Loucy (cell line): Measurements from ENCODE around the gene LRRC59.

Source experiments
- H2AFZ ChIP-seq: fragments of 200-600 bp; sonication (generic); 2 replicates; pipeline ENCODE4 v1.6.0; 2016; ENCODE audit warnings: antibody characterized with exemption, mild to moderate bottlenecking, low read length, moderate library complexity
- H3F3A ChIP-seq: fragments of 200-600 bp; 2 replicates; pipeline ENCODE4 v1.6.0; 2016; ENCODE audit warnings: antibody characterized with exemption, low read depth, mild to moderate bottlenecking
- H3K27me3 ChIP-seq: fragments of 200-600 bp; sonication (generic); 2 replicates; pipeline ENCODE4 v1.6.1; 2014; ENCODE audit warnings: low read length, mild to moderate bottlenecking; ENCODE audit not compliant: insufficient read depth, poor library complexity, severe bottlenecking
- H3K36me3 ChIP-seq: fragments of 200-600 bp; sonication (generic); 2 replicates; pipeline ENCODE4 v1.6.1; 2016; ENCODE audit warnings: low read length; ENCODE audit not compliant: insufficient read depth
- H3K4me1 ChIP-seq: fragments of 200-600 bp; sonication (generic); 2 replicates; pipeline ENCODE4 v1.5.1; 2014; ENCODE audit warnings: low read length, mild to moderate bottlenecking; ENCODE audit not compliant: insufficient read depth, poor library complexity, severe bottlenecking
- H3K4me2 ChIP-seq: fragments of 200-600 bp; sonication (generic); 2 replicates; pipeline ENCODE4 v1.6.0; 2014; ENCODE audit warnings: antibody characterized with exemption, low read length, low read depth, mild to moderate bottlenecking; ENCODE audit not compliant: poor library complexity, severe bottlenecking
- H3K4me3 ChIP-seq: fragments of 200-600 bp; sonication (generic); 2 replicates; pipeline ENCODE4 v1.5.1; 2014; ENCODE audit warnings: low read length, mild to moderate bottlenecking, mixed read lengths; ENCODE audit not compliant: poor library complexity, severe bottlenecking
- H3K79me2 ChIP-seq: fragments of 200-600 bp; sonication (generic); 2 replicates; pipeline ENCODE4 v1.6.1; 2014; ENCODE audit warnings: low read length; ENCODE audit not compliant: insufficient read depth
- H3K9ac ChIP-seq: fragments of 200-600 bp; sonication (generic); 2 replicates; pipeline ENCODE4 v1.6.0; 2014; ENCODE audit warnings: mild to moderate bottlenecking, low read depth, low read length, moderate library complexity; ENCODE audit not compliant: poor library complexity, severe bottlenecking
- H3K9me2 ChIP-seq: fragments of 200-600 bp; sonication (generic); replicated peaks from 2 replicates; pipeline ENCODE4 v1.6.1; 2016; ENCODE audit warnings: low read depth, low read length, mixed read lengths
- H3K9me3 ChIP-seq: fragments of 200-600 bp; sonication (generic); 2 replicates; pipeline ENCODE4 v1.6.1; 2014; ENCODE audit warnings: mild to moderate bottlenecking, antibody characterized with exemption, low read length, low read depth; ENCODE audit not compliant: insufficient read depth
- H4K20me1 ChIP-seq: fragments of 200-600 bp; sonication (generic); 2 replicates; pipeline ENCODE4 v1.6.0; 2014; ENCODE audit warnings: antibody characterized with exemption, low read length, mild to moderate bottlenecking; ENCODE audit not compliant: insufficient read depth, poor library complexity, severe bottlenecking
- CTCF ChIP-seq: fragments of 200-600 bp; sonication (generic); conservative IDR thresholded peaks from 2 replicates; pipeline ENCODE4 v1.5.1; 2014; ENCODE audit warnings: mild to moderate bottlenecking, antibody characterized with exemption, low read length
- EZH2phosphoT487 ChIP-seq: fragments of 200-600 bp; IDR thresholded peaks from 2 replicates; pipeline ENCODE4 v1.6.1; 2018; ENCODE audit warnings: antibody characterized with exemption, mild to moderate bottlenecking, moderate library complexity, borderline replicate concordance

The LRRC59 gene

GRCh38 chr17:50364715-50365114, 32.6 kb downstream of the LRRC59 start:
- Histone ChIP-seq H3F3A (no peaks in the 10 kb centered on the region), H3K9me3 (no peaks in the 10 kb centered on the region), H3K9ac (no peak overlapping the region), H4K20me1 (no peaks in the 10 kb centered on the region), H2AFZ (no peak overlapping the region), H3K79me2 (peaks cover 11% of the 10 kb centered on the region; the same call in 1 of the 2 replicates), H3K36me3 (peaks cover 35% of the 10 kb centered on the region), H3K4me1 (no peaks in the 10 kb centered on the region), H3K4me3 (no peak overlapping the region), H3K9me2 (no peaks in the 10 kb centered on the region), H3K27me3 (no peaks in the 10 kb centered on the region), H3K4me2 (no peak overlapping the region)
- TF ChIP-seq EZH2phosphoT487 = no peak
- no peak for TF ChIP-seq CTCF

DNA sequence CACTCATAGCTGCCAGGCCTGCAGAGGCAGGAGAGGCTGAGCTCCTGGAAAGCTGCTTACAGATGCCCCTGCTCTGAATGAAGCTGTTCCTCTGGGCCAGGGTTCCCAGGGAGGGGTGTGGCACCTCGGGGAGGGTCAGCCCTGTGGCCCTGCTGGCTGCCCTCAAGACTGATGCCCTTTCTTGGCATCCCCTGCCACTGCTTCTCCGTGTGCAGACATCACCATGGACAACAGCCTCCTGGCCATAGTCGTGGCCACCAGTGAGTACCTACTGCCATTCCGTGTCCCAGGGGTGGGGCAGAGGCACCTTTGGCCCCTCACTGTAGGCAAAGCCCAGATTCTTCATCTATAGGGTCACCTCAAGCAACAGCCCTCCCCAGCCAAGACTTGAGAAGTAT, 33.3 kb downstream of the LRRC59 start:
- Histone ChIP-seq H3K36me3 (peaks cover 29% of the 10 kb centered on the region; the same call in 1 of the 2 replicates), H3K4me3 (no peak overlapping the region), H2AFZ (no peak overlapping the region), H3F3A (no peaks in the 10 kb centered on the region), H3K9ac (no peak overlapping the region), H3K79me2 (peaks cover 7% of the 10 kb centered on the region; the same call in 1 of the 2 replicates), H3K4me1 (no peaks in the 10 kb centered on the region), H3K9me3 (no peaks in the 10 kb centered on the region), H3K4me2 (no peak overlapping the region), H3K27me3 (no peaks in the 10 kb centered on the region), H3K9me2 (no peaks in the 10 kb centered on the region), H4K20me1 (no peaks in the 10 kb centered on the region)
- TF ChIP-seq CTCF (no peak), EZH2phosphoT487 (no peak)

DNA sequence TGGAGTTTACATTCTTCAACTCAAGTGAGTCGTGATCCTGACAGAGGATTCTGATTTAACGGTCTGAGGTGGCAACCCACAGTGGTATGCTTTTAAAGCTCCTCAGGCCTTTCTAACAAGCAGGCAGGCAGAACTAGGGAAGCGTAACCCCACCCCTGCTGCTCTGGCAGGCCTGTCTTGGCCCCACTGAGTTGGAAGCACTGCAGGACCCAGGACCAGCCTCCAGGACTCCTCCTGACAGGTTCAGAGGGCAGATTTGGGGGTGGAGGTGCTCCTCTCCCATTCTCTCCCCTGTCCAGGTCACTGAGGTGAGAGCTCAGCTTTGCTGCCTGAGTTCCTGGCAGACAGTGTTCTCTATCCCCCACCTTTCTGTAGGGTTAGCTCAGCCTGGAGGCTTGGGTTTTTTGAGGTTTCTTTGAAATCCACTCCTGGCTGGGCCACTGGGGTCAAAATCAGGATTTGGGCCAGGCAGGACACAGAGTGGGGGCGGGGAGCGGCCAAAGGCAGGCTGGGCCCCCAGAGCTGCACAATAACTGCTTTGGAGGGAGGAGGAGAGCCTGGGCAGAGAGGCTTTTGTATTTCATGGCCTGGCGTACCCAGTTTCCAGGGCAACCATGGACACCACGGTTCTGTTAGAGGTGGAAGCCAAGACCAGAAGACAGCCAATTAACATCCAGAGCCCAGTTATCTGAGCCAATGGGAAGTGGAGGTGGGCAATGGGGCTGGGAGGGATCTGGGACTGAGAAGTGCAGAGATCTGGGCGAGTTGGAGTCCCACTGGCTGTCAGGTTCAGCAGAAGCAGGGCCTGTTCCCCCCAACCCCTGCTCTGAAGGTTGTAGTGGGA, 33.9 kb downstream of the LRRC59 start:
- Histone ChIP-seq H3K36me3 (peaks cover 29% of the 10 kb centered on the region; the same call in 1 of the 2 replicates), H3K9ac (no peak overlapping the region), H3K9me2 (no peaks in the 10 kb centered on the region), H3K79me2 (0 out of 2 replicates have a peak, but pooled peaks cover 3% of the 10 kb centered on the region), H3K9me3 (no peaks in the 10 kb centered on the region), H3K4me3 (no peak overlapping the region), H3K4me1 (no peaks in the 10 kb centered on the region), H3F3A (no peaks in the 10 kb centered on the region), H3K4me2 (no peak overlapping the region), H3K27me3 (no peaks in the 10 kb centered on the region), H4K20me1 (no peaks in the 10 kb centered on the region), H2AFZ (no peak overlapping the region)
- no peak for TF ChIP-seq EZH2phosphoT487
- no peak for TF ChIP-seq CTCF
